Epidermal melanocyte (primary cell): ENCODE measurements around the gene NACA.
A peak's percentile ranks its signal among the peaks of the same experiment; 100 is the strongest.

Source experiments
- DNase-seq: peaks from one replicate; pipeline ENCODE4 v3.0.0; 2011; ENCODE audit warnings: low spot score; ENCODE audit not compliant: insufficient read length

The NACA gene

DNA sequence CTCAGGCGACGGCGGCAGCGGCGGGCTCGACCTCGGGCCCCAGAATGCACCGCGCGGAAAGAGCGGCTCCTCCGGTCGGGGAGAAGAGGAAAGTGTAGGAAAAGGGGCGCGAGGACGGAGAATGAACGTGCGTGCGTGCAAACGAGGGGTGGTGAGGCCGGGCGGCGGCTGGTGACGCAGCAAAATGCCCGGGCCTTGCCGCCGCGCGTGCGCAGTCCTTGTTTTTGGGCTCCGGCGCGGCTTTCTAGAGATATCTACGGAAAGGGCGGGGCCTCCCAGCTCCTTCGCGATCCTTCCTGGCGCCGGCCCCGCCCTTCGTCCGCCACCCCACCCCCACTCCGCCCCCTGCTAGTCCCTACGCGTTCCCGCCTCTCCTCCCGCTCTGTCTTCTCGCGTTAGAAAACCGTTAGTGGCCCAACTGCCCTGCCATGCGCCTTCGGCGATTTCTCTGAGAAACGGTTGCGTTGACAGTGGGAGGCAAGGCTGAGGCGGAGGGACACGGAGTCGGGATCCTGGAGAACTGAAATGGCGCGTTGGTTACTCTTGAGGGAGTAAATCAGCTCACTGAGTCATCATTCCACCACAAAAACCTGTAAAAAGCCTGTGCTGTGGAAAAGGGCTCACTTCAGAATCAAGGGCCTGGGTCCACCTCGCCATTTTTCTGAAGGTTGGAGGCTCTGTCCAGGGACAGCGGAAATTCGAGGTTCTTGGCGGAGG lies 36.8 kb downstream of the NACA start, which contains the start of gene PTGES3:
Gene PTGES3, minus strand, starts transcription at position 156 of the 717 bp plus-strand sequence. CDS start 285 bp downstream, outside the sequence.
- DNase-seq = peak; percentile 96

DNA sequence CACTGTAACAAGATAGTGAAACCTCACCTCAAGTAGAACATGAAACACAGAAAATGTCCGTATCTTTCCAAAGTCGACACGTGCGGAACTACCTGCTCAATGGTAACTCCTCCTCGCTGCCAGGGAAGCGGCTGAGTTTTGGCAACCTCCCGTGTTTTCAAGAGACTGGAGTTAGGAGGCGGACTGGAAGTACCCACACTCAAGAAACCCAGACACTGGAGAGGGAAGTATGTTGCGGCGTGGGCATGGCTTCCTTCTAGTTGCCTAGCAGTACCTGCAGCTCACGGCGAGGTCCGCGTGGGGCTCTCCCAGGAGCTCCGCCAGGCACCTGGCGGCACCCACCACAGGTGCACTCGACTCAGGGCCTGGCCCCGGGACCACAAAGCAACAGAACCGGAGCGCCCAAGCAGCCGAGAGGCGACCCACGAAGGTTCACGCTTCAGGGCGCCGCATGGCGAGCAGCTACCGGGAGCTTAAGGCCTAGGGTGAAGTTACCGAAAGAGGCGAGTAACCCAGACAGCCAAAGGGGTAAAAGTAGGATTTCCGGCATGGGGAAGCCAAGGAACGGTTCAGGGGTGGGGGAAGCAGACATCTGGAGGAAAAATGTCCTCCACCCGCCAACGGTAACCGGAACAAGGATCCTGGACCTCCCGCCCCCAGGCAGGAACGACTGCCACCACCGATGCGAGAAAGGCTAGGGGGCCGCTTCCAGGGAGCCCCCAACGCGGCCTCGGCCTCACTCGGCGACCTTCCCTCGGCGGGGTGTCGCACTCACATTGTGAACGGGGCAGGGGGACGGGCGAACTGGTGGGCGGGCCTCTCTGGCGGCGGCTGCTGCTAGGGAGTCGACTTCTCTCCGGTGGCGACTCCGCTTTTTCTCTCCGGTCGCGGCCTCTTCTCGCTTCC lies 37.6 kb downstream of the NACA start:
- DNase-seq = no peak

DNA sequence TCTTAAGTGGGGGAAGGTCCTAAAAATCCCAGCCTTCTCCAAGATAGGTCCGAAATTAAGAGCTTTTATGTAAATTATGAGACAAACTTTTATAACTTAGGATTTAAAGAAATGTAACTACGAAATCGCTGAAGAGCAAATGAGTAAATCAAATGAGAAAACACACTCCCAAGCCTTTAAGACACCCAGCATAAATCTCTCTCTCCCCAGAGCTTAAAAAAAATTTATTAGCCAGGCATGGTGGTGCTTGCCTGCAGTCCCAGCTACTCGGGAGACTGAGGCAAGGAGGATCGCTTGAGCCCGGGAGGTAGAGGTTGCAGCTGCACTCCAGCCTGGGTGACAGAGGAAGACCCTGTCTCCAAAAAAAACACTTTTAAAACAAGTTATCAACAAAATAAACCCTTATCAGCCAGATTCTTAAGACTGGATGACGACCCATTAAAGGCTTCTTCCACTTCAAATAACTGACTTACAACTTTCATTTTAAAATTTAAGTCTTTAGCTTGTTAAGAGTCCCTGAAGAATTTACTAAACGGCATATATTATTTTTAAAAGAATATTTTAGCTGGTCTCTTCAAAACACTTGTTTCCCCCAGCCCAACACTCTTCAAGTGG lies 40.2 kb downstream of the NACA start:
- no peak for DNase-seq

DNA sequence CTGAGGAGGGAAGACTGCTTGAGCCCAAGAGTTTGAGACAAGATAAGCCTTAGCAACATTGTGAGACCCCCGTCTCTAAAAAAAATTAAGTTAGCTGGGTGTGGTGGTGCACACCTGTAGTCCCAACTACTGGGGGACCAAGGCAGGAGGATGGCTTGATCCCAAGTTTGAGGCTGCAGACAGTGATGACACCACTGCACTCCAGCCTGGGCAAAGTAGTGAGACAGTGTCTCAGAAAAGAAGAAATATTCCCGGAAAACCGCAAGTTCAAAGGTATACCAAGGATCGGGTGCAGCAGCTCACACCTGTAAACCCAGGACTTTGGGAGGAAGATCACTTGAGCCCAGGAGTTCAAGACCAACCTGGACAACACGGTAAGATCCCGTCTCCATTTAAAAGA lies 42.8 kb downstream of the NACA start:
- no peak for DNase-seq

DNA sequence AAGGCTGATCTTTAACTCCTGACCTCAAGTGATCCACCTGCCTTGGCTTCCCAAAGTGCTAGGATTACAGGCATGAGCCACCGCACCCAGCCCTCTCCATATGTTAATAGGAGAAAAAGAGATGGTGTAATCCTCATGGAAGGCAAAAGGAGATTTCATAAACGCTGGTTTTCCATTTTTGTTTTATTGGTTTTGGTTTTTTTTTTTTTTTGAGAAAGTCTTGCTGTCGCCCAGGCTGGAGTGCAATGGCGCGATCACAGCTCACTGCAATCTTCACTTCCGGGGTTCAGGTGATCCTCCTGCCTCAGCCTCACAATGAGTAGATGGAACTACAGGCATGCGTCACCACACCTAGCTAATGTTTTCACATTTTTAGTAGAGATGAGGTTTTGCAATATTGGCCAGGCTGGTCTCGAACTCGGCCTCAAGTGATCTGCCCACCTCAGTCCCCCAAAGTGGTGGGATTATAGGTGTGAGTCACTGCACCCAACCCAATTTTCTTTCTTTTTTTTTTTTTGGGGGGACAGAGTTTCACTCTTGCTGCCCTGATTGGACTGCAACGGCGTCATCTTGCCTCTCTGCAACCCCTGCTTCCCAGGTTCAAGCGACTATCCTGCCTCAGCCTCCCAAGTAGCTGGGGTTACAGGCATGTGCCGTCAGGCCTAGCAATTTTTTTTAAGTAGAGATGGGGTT lies 45.1 kb downstream of the NACA start:
- DNase-seq = no peak

DNA sequence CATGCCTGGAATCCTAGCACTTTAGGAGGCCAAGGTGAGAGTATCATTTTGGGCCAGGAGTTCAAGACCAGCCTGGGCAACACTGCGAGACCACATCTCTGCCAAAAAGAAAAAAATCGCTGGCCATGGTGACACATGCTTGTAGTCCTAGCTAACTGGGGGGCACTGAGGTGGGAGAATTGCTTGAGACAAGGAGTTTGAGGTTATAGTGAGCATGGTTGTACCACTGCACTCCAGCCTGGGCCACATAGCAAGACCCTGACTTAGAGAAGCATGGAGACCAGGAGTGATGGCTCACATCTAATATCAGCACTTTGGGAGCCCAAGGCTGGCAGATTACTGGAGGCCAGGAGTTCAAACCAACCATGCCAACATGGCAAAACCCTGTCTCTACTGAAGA lies 46.2 kb downstream of the NACA start:
- no peak for DNase-seq

DNA sequence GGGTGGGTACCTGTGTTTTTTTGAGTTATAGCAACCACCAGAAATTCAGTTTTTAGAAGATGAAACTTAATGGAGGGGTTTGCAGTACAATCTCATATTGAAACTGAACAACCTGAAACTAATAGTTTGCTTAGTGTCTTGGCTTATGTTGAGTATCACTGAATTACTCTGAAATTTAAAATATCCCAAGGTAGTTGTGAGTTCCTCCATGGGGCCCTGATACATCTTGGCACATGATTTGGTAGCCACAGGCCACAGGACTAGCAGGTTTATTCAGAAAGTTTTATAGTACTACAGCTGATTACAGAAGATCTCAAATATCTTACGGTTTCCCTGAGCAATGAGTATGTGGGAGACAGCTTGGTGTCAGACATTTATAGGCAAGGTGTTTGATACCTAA lies 47.4 kb downstream of the NACA start:
- no peak for DNase-seq

DNA sequence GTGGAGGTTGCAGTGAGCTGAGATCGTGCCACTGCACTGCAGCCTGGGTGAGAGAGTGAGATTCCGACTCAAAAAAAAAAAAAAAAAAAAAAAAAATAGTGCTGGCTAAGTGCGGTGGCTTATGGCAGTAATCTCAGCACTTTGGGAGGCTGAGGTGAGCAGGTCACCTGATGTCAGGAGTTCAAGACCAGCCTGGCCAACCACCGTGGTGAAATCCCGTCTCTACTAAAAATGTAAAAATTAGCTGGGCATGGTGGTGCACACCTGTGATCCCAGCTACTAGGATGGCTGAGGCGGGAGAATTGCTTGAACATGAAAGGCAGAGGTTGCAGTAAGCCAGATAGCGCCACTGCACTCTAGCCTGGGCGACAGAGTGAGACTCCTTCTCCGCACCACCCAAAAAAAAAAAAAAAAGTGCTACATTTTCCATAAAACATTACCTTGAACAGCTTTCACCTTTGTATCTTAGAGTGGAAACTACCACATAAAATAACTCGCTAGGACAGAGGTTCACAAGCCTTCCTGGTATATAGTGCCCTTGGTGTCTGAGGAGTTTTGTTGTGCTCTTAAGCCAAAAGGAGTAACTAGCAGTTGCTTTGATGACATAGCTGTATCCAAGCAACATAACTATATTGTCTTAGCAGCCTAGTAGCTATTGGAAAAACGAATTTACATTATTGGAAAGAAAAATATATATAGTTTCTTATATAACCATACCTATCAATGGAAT lies 48.1 kb downstream of the NACA start:
- no peak for DNase-seq

DNA sequence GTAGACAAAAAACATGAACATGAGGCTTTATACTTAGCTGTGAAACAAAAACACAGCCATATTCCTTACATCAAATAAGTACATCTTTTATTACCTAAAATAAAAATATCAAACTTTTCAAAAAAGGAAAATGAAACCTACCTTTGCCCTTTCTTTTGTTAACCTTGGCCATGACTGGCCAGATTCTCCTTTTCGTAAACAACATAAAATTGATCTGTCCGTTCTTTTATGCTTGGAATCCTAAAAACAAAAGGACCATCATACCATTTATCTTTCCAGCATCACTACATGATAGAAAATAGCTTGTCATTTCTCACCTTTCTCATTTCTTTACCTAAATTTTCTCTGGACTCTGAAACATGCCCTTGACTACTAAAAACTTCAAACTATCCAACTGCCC lies 53.5 kb downstream of the NACA start:
- DNase-seq = no peak

DNA sequence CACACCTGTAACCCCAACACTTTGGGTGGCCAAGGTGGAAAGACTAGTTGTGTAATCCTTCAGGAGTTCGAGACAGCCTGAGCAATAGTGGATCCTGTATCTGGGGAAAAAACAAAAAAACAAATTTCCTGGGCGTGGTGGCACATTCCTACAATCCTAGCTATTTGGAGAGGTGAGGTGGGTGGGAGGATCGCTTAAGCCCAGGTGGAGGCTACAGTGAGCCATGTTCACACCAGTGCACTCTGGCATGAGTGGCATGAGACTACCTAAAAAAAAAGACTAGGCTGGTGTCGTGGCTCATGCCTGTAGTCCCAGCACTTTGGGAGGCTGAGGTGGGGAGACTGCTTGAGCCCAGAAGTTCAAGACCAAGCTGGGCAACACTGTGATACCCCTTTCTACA lies 54.3 kb downstream of the NACA start:
- no peak for DNase-seq

DNA sequence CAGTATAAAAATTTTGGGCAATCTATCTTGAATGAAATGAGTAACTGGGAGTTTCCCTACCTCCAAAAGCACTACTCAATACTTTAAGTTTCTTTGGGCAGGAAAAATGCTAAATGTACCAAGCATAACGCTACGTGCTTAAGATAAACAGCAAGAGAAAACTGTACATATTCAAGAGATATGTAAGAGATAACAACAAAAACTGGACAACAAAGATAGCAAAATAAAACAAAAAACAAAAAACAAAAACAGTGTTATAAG lies 57.0 kb downstream of the NACA start:
- DNase-seq = no peak
